GM19455 (cell line): ENCODE data around the gene HERPUD2.
"Not testable (repeated sequence)": the region's sequence is repeated elsewhere in the genome, so short reads cannot be mapped to it uniquely, and the experiment has no call there.

Experiments
- ATAC-seq: cut with Tn5 transposase; IDR thresholded peaks from one replicate; pipeline ENCODE4 v1.9.1; 2021; ENCODE audit not compliant: unreplicated experiment

Gene HERPUD2

GRCh38 chr7:35623381-35623780 is 71.6 kb downstream of the HERPUD2 start:
- no peak for ATAC-seq

- ATAC-seq: no peak
These were observed 75.1 kb downstream of the HERPUD2 start for GRCh38 chr7:35619863-35620262.

- ATAC-seq: no peak
These were observed 77.9 kb downstream of the HERPUD2 start for GRCh38 chr7:35617041-35617440.

GRCh38 chr7:35613150-35613549 is 81.8 kb downstream of the HERPUD2 start:
- ATAC-seq: no peak

- ATAC-seq: no peak
These were observed 89.2 kb downstream of the HERPUD2 start for GRCh38 chr7:35605760-35606159.

GRCh38 chr7:35604595-35604994 is 90.3 kb downstream of the HERPUD2 start:
- no peak for ATAC-seq

- no peak for ATAC-seq
These were observed 95.3 kb downstream of the HERPUD2 start for GRCh38 chr7:35599645-35600044.

GRCh38 chr7:35599061-35599460 is 95.9 kb downstream of the HERPUD2 start:
- no peak for ATAC-seq

- no peak for ATAC-seq
These were observed 98.9 kb downstream of the HERPUD2 start for GRCh38 chr7:35596061-35596460.

- ATAC-seq: no peak
These were observed 101.0 kb downstream of the HERPUD2 start for GRCh38 chr7:35593899-35594298.

- no peak for ATAC-seq
These were observed 106.3 kb downstream of the HERPUD2 start for GRCh38 chr7:35588647-35589046.

- ATAC-seq: no peak
These were observed 109.9 kb downstream of the HERPUD2 start for GRCh38 chr7:35584990-35585389.

GRCh38 chr7:35584533-35584932 is 110.4 kb downstream of the HERPUD2 start:
- not testable (repeated sequence) for ATAC-seq
